RWPE1 (cell line): ENCODE results near the gene LAMTOR1.

ENCODE experiments used
- CTCF ChIA-PET: fragments of 350-600 bp; sonication (Branson Sonifier 250); formaldehyde crosslinking; extraction: SDS; loops from one replicate; lab custom pipeline; 2021; lab: Yijun Ruan, JAX
- POLR2A ChIA-PET: fragments of 400-600 bp; formaldehyde crosslinking; extraction: SDS; loops from one replicate; lab custom pipeline; 2020; ENCODE audit warnings: antibody characterized with exemption; ENCODE audit not compliant: low non-redundant PET; lab: Yijun Ruan, JAX
- DNase-seq: peaks from one replicate; pipeline ENCODE4 v3.0.0; 2012; ENCODE audit warnings: low spot score
- H3K27ac ChIP-seq: fragments of 450-650 bp; 2 replicates; pipeline ENCODE4 v1.5.1; 2017
- TF ChIP-seq, protein P1 (sequence below): fragments of 450-650 bp; conservative IDR thresholded peaks from 2 replicates; pipeline ENCODE4 v1.5.1; 2017; ENCODE audit warnings: low read depth, mild to moderate bottlenecking

Gene LAMTOR1

DNA sequence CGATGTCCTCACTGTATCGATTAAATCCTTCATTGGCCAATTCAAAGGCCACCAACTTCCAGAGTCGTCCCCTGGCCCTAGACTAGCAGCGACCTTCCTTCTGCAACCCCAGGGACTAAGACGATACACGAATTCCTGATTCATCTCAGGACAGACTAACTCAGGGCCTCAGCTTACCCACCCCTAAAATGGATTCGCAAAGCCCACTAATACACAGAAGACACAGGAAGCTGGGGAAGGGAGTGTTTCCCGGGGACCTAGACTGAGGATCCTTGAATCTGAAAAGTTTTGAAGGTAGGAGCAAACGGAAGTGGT, 509 bp downstream of the LAMTOR1 start:
- no peak for DNase-seq
- H3K27ac ChIP-seq: peak overlapping the region; percentile 91
- TF ChIP-seq, protein P1, sequence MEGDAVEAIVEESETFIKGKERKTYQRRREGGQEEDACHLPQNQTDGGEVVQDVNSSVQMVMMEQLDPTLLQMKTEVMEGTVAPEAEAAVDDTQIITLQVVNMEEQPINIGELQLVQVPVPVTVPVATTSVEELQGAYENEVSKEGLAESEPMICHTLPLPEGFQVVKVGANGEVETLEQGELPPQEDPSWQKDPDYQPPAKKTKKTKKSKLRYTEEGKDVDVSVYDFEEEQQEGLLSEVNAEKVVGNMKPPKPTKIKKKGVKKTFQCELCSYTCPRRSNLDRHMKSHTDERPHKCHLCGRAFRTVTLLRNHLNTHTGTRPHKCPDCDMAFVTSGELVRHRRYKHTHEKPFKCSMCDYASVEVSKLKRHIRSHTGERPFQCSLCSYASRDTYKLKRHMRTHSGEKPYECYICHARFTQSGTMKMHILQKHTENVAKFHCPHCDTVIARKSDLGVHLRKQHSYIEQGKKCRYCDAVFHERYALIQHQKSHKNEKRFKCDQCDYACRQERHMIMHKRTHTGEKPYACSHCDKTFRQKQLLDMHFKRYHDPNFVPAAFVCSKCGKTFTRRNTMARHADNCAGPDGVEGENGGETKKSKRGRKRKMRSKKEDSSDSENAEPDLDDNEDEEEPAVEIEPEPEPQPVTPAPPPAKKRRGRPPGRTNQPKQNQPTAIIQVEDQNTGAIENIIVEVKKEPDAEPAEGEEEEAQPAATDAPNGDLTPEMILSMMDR: no peak
- ChIA-PET POLR2A (no interaction called here), CTCF (interaction anchor here (0.7 to 2.1 kb wide), 2 partner anchors 78 to 123 kb away, joined by 3 to 6 read pairs; no protein-coding TSS in a partner anchor)

DNA sequence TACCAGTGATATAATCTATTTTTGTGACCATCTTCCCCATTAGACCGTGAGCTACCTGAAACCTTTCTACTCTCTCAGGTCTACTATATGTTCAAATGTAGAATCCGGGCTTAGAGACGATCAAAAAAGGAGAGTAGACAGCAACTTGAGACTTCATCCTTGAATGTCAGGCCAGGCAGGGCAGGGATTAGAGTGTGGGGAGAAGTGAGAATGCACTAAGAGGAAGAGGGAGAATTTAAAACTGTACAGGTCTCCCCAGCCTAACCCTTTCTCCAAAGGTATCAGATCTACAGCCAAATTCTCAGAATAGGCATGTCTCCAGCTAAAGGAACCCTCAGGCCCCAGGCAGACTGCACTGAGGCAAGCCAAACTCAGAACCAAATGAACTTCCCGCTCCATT, 935 bp downstream of the LAMTOR1 start:
- CTCF ChIA-PET: interaction anchor here (0.7 to 2.1 kb wide), 2 partner anchors 77 to 123 kb away, joined by 3 to 6 read pairs; no protein-coding TSS in a partner anchor
- POLR2A ChIA-PET: no interaction called here
- no peak for DNase-seq
- peak overlapping the region; percentile 91 for H3K27ac ChIP-seq
- TF ChIP-seq, protein P1: no peak

DNA sequence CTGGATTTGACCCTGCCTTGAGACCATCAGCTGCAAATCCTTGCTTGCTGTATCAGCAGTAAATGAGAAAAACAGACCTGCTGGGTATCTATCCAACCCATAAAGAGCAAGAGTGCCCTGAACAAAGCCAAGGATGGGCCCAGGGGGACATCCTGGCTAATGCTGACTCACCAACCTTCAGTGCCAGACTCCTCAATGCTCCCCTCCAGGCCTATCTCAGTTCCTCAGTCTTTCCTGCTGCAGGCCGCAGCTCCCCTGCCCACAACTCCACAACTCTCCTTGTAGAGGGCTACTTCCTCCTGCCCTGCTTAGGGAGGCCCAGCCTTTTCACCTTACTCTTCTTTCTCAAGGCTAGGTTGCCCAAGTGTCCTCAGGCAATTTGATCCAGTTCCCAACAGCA, 2.6 kb downstream of the LAMTOR1 start:
- ChIA-PET POLR2A (interaction anchor here (0.6 to 0.8 kb wide), 2 partner anchors 44 to 330 kb away, joined by 3 read pairs; no protein-coding TSS in a partner anchor), CTCF (interaction anchor here (0.6 to 2.3 kb wide), 4 partner anchors 10 to 84 kb away, joined by 3 to 10 read pairs (median 5); no protein-coding TSS in a partner anchor)
- H3K27ac ChIP-seq: peak overlapping the region; percentile 62
- DNase-seq: no peak
- TF ChIP-seq, protein P1: no peak

DNA sequence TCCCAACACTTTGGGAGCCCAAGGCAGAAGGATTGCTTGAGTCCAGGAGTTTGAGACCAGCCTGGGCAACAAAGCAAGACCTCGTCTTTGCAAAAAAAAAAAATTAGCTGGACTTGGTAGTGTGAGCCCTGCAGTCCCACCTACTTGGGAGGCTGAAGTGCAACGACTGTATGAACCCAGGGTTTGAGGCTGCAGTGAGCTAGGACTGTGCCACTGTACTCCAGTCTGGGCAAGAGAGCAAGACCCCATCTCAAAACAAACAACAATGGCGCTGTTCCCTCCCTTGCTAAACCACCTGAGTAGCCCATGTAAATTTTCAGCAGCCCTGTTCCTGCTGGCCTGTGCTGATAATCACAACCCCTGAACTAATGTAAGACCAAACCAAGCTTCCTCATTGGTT, 3.1 kb downstream of the LAMTOR1 start:
- ChIA-PET POLR2A (interaction anchor here (0.8 to 0.9 kb wide), 2 partner anchors 13 to 45 kb away, joined by 3 read pairs; partner anchors contain the start of gene ANAPC15), CTCF (interaction anchor here (1.0 to 2.3 kb wide), 2 partner anchors 9 to 75 kb away, joined by 3 to 10 read pairs; no protein-coding TSS in a partner anchor)
- H3K27ac ChIP-seq: peak overlapping the region; percentile 62
- TF ChIP-seq, protein P1: no peak
- DNase-seq: no peak

DNA sequence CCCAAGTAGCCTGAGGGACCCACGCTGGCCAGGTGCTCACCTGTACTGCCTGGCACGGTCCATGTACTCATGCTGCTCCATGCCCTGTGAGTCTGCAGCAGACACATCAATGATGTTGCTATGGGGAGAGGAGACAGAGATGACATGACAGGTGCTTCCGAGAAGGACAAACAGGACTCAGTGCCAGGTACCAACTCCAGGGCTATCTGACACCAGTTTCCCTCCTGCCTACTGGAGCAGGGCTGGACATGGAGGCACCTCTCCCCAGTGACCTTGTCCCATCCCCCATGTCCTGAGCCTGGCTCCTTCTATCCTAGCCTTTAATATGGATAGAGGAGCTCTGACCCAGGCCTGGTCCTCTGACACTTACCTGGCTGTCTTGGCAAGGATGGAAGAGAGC, 4.4 kb downstream of the LAMTOR1 start:
- TF ChIP-seq, protein P1: no peak
- DNase-seq: no peak
- CTCF ChIA-PET: interaction anchor here (0.8 to 2.3 kb wide), 2 partner anchors 8 to 63 kb away, joined by 3 to 10 read pairs; no protein-coding TSS in a partner anchor
- H3K27ac ChIP-seq: peak overlapping the region; percentile 62
- POLR2A ChIA-PET: no interaction called here

DNA sequence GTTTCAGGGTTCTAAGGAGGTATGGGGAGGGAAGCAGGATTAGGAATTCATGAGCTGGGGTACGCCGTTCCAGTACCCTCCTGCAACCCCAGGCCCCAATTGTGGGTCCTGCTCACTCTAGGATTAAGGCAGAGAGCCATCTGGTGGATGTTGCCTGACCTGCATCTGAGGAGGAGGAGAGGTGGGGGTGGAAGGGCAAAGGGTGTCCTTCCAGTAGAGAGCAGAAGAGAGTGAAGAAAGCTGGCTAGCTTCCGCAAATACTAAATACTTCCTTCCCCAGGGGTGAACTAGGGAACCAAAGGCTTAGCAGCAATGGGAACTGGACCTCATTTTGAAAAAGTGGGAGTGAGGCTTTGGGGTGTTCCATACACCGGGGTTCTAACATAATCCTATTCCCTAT, 11.8 kb downstream of the LAMTOR1 start:
- CTCF ChIA-PET: interaction anchor here (0.5 to 2.5 kb wide), 18 partner anchors 8 to 136 kb away, joined by 3 to 44 read pairs (median 4); no protein-coding TSS in a partner anchor
- TF ChIP-seq, protein P1: peak; percentile 78
- peak overlapping the region; percentile 50 for H3K27ac ChIP-seq
- peak; percentile 75 for DNase-seq
- POLR2A ChIA-PET: interaction anchor here (0.6 kb wide), 1 partner anchor 54 kb away, joined by 3 read pairs; no protein-coding TSS in a partner anchor
